NCI-H128 (cell line): ENCODE data around the gene ZNF865.
"Not testable (repeated sequence)": the region's sequence is repeated elsewhere in the genome, so short reads cannot be mapped to it uniquely, and the experiment has no call there.

ENCODE experiments used
- DNase-seq: peaks from one replicate; lab custom pipeline; 2025; ENCODE audit not compliant: unreplicated experiment; lab: John Stamatoyannopoulos, UW

ZNF865 gene

DNA sequence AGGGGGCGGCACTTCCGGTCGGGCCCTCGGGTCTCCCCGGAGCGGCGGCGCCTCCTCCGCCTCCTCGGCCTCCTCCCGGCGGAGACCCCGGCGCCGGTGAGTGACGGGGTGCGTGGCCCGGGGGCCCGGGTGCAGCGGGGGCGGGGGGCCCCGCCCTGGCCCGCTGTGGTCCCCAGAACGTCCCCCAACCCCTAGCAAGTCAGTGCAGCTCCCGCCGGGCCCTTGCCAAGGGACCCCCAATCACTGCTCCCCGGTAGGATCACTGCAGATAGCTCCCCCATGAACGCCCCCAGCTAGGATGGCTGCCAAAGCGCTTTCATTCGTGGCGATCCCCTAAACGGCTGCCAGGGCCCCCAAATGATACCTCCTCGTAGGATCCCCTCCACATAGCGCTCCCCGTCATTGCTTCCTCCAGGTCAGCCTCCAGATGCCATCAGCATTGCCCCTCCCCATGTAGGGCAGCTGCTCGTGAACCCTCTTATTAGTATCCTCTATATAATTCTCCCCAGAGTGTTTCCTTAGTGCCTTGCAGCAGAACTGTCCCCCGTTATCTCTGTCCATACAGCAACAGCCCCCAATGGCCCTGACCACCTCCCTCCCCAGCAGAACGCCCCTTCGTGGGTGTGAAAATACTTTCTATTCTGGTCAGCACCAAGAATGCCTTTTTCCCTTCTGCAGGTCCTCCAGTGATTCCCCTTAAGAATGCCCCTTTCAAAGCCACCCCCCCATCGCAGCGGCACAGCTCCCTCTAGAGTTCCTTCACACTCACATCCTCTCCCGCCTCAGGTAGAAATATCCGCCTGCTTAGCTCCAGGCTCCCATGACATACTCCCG, at the start of gene ZNF865:
Gene ZNF865, plus strand, starts transcription at position 11 of the 834 bp plus-strand sequence. CDS start 7,972 bp downstream, outside the sequence.
- DNase-seq = peak; percentile 21

DNA sequence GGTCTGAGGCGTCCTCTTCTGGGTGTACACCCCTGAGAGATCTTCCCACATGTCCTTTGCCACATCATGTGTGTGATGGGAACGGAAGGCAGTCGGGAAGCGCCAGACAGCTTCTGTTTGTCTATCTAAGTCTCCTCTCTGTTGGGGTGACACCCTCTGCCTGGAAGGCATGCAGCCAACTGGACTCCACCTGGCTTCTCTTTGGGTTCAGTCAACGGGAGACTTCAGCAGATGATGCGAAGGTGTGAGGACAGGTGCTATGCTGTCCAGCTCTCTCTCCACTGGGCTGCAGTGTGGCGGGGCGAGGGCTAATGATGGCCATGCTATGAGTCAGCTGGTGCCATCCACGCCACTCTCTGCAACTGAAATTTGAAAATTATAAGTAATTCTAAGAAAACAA, 45.8 kb upstream of the ZNF865 start:
- no peak for DNase-seq

DNA sequence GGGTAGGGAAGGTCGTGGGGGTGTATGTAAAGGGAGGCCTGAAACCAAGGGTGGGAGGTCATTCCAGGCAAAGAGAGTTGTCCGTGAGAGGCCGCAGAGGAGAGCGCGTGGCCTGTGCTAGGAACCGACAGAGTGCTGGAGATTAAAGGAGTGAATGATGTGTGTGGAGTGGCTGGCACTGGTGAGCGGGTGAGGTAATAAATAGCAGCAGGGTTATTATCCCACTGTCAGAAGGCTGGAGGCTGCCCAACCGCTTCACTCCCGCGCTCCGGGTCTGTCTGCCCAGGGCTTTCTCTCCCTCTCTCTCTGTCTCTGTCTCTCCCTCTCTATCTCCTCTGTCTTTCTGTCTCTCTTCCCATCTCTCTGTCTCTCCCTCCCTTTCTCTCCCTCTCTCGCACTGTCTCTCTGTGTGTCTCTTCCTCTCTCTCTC, 42.2 kb upstream of the ZNF865 start:
- no peak for DNase-seq

DNA sequence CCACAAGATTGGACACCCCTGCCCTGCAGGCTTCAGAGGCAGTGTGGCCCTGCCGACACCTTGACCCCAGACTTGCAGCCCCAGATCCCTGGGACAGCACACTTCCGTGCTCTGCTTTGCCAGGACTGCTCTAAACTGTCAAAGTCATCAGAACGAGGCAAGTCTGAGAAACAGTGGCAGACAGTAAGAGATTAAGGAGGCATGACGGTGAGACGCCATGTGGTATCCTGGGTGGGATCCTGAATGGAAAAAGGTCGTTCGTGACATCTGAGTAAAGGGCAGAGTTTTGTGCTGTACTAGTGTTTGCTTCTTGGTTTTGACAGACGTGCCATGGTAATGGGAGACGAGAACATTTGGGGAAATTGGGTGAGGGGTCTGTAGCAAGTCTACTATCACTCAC, 38.6 kb upstream of the ZNF865 start:
- no peak for DNase-seq

DNA sequence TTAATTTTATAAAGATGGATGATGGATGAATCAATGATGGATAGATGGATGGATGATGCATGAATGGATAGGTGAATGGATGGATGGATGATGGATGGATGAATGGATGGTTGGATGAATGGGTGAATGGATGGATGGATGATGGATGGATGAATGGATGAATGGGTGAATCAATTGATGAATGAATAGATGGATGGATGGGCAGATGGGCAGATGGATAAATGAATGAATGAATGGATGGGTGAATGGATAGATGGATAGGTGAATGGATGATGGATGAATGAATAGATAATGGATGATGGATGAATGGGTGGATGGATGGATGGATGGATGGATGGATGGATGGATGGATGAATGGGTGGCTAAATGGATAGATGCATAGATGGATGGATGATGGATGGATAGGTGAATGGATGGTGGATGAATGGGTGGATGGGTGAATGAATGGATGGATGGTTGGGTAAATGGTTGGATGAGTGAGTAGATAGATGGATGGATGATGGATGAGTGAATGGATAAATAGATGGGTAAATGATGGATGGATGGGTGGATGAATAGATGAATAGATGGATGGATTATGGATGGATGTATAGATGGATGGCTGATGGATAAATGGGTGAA, 37.6 kb upstream of the ZNF865 start:
- DNase-seq = no peak

DNA sequence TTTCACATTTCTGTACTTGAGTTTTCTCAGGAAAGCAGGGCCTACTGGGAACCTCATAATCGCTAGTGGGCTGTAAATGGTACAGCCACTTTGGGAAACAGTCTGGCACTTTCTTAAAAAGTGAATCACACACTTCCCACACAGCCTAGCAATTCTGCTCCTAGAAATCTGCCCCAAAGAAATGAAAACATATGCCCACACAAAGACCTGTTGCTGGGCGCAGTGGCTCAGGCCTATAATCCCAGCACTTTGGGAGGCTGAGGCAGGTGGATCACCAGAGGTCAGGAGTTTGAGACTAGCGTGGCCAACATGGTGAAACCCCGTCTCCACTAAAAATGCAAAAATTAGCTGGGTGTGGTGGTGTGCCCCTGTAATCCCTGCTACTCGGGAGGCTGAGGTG, 36.0 kb upstream of the ZNF865 start:
- not testable (repeated sequence) for DNase-seq

DNA sequence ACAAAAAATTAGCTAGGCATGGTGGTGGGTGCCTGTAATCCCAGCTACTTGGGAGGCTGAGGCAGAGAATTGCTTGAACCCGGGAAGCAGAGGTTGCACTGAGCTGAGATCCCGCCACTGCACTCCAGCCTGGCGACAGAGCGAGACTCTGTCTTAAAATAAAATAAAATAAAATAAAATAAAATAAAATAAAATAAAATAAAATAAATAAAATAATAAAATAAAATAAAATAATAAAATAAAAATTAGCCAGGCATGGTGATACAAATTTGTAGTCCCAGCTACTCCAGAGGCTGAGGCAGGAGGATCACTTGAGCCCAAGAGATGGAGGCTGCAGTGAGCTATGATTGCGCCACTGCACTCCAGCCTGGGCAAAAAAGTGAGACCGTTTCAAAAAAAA, 31.5 kb upstream of the ZNF865 start:
- DNase-seq = not testable (repeated sequence)

DNA sequence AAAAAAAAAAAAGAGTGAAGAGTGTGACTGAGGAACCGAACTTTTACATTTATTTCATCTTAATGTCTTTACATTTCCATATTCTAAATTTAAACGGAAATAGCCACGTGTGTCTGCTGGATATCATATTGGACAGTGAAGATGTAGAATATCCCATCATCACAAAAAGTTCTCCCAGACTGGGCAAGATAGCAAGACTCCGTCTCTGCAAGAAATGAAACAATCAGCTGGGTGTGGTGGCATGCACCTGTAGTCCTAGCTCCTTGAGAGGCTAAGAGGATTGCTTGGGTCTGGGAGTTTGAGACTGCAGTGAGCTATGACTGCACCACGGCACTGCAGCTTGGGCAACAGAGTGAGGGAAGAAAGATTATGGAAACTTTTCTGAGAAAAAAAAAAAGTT, 28.7 kb upstream of the ZNF865 start:
- DNase-seq = no peak

DNA sequence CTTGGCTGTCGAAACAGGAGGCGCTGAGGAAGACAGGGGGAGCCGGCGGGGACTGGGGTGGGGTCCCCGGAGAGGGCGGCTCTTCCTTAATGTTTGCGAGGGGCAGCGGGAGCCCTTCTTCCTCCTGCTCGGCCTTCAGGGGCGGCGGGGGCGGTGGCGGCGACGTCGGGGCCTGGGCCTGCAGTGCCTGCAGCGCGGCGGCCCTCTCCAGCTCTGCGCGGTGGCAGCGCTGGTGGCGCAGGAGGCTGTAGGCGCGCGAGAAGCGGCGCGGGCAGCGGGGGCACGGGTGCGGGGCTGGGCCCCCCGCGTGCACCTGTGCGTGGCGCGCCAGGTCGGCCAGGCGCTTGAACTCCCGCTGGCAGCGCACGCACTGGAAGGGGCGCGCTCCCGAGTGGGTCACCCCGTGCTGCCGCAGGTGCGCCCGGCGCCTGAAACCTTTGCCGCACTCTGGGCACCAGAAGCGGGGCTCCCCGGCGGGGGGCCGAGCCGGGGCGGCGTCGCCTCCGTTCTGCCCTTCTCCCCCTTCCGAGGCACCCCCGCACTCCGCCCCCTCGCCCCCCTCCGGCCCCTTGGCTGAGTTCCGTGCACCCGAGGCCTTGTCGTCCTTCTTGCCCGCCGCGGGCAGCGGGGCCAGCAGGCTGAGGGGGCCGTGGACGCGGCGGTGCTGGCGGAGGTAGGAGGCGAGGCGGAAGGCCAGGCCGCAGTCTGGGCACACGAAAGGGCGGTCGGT, 27.3 kb upstream of the ZNF865 start:
- no peak for DNase-seq

DNA sequence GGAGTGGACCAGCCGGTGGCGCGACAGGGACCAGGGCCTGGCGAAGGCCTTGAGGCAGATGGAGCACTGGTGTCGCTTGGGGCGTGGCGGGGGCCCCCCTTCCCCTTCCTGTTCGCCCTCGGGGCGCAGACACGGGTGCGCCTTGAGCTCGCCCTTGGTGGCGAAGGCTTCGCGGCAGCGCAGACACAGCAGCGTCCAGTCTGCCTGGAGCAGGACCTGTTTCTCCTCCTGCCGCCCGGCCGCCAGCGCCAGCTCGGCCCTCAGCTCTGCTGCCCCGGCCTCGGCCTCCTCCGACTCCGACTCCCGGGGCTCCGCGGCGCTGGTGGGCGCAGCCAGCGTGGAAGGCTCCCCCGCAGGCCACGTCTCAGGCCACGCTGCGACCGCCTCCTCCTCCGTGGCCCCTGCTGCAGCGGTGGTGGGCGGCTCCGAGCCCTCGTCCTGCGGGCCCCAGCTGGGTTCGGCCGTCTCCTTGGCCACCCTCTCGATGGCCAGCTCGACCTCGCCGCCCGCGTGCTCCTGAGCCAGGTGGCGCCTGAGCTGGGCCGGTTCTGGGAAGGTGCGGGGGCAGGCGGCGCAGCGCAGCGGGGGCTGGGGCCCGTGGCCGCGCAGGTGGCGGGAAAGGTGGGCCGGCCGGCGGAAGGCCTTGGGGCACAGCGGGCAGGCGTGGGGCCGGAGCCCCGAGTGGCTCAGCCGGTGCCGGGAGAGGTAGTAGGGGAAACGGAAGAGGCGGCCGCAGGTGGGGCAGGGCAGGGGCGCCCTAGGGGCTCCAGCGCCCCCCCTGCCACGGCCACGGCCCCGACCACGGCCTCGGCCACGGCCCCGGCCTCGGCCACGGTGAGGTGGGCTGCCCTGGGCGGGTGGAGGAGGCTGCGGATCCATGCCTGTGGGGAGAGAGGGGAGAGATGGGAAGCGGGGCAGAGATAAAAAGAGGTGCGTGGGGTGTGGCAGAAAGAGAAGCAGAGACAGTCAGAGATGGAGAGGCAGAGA, 26.4 kb upstream of the ZNF865 start:
- no peak for DNase-seq

DNA sequence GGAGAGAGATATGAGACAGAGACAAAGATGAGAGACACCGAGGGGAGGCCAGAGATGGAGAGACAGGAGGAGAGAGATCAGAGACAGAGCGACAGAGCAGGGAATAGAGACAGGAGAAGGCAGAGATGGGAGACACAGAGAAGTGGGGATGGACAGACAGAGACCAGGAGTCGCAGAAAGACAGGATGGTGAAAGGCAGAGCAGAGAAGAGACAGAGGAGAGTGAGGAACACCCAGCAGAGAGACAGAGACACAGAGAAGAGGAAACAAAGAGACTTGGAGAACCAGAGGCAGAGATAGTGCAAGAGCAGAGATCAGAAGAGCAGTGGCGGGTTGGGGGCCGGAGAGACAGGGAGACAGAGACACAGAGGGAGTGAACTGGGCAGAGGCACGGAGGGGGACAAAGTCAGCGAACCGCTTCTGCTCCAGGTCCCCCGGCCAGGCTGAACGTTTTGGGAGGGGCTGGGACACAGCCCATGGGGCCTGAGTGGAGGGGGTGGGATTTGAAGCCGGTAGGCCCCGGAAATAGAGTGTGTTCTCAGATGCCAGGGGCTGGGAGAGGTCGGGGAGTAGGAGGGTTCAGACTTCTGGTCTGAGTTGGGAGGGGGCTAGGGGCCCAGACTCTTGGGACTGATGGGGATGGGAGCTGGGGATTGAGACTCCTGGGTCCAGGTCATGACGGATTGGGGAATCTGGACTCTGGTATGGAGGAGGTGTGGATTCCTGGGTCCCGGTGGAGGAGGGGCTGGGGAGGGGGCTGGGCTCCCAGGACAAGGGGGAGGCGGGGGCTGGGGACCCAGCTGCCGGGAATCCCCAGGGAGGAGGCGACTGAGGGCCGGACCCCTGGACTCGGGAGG, 25.5 kb upstream of the ZNF865 start:
- DNase-seq = no peak

DNA sequence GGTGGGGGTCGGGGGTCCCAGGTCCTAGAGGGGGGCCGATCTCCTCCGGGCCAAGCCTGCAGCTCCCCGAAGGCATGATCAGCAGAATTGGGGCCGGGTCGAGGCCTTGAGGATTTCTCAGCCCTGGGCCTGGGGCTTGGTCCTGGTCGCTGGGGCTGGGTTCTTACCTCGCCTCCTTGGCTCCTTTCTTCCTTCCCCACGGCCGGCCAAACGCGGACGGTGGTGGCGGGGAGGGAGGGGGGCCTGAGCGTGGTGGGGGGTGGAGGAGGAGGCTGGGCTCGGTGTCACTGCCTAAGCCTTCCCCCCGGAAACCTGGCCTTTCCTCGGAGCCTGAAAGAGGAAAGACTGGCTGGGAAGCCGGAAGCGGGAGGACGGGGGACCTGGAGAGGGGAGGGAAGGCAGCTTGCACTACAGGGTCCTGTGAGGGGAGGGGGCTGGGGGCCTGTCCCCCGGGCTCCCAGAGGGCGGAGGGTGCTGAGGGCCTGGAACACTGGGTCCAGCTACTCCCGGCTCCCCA, 24.8 kb upstream of the ZNF865 start, which contains the start of gene ZNF579:
Gene ZNF579, minus strand, starts transcription at position 221 of the 517 bp plus-strand sequence. CDS start 1,209 bp downstream, outside the sequence.
- DNase-seq = peak; percentile 83

DNA sequence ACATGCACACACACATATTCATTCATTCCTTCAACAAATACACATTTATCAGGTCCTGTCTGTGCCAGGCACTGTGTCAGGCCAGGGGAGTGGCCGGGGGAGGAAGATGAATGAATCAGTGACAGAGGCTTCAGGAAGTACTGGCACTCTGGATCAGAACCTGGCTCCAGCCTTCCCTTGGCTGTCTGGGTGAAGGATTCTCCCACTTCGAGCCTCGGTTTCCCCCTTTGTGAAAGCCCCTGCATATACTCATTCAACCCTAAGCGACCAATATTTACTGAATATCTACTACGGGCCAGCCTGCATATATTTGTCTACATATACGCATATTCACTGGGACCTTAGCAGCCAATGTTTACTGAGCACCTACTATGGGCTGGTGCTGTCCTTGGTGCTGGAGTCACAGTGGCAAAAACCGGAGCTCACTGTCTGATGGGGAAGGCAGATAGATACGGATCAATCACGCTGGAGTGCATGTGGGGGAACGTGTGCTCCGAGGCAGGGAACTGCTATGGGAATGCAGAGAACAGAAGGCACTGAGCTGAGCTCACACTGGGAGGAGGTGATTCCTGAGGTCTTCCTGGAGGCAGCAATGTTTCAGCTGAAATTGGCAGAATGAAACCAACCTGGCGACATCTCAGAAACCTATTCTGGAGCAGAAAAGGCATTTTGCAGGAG, 24.2 kb upstream of the ZNF865 start:
- DNase-seq = no peak

DNA sequence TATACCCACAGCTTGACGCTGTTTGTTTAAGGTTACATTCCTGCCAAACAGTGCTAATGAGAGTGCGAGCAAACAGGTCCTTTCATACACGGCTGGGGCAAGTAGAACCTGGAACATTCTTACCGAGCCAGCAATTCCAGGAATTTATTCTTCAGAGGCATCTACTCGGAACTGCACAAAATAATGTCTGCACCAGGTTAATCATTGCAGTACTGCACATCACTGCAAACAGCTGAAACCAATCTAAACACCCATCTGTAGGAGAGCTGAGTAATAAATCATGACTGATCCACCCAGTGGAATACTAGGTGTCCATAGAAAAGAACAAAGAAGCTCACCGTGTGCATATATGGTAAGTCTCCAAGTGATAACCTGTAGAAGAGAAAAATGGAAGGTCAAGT, 23.6 kb upstream of the ZNF865 start:
- DNase-seq = no peak

DNA sequence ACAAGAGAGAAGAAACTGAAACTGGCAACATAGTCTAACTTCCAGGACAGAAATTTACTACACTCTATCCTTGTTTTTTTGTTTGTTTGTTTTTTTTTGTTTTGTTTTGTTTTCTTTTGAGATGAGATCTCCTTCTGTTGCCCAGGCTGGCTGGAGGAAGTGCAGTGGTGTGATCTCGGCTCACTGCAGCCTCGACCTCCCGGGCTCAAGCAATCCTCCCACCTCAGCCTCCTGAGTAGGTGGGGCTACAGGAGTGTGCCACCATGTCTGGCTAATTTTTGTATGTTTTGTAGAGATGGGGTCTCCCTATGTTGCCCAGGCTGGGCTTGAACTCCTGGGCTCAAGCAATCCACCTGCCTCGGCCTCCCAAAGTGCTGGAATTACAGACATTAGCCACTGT, 23.2 kb upstream of the ZNF865 start:
- not testable (repeated sequence) for DNase-seq

DNA sequence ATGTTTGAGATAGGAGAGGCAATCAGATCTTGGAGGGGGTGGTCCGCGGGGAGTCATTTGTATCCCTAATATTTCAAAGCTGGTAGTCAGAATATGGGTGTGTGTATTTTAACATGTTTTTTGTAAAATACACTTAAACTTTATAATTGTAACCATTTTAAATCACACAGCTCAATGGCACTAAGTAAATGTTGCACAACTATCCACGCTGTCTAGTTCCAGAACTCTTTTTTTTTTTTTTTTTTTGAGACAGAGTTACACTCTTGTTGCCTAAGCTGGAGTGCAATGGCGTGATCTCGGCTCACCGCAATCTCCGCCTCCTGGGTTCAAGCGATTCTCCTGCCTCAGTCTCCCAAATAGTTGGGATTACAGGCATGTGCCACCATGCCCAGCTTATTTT, 21.6 kb upstream of the ZNF865 start:
- not testable (repeated sequence) for DNase-seq

DNA sequence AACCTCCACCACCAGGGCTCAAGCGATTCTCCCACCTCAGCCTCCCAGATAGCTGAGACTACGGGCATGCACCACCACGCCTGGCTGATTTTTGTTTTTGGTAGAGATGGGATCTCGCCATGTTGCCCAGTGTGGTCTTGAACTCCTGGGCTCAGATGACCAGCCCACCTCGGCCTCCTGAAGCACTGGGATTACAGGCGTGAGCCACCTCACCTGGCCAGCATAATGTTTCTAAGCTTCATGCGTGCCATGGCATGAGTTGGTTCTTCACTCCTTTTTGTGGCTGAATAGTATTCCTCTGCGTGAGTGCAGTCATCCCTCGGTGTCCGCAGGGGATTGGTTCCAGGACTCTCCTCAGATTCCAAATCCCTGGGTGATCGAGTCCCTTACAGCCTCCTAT, 20.6 kb upstream of the ZNF865 start:
- no peak for DNase-seq

DNA sequence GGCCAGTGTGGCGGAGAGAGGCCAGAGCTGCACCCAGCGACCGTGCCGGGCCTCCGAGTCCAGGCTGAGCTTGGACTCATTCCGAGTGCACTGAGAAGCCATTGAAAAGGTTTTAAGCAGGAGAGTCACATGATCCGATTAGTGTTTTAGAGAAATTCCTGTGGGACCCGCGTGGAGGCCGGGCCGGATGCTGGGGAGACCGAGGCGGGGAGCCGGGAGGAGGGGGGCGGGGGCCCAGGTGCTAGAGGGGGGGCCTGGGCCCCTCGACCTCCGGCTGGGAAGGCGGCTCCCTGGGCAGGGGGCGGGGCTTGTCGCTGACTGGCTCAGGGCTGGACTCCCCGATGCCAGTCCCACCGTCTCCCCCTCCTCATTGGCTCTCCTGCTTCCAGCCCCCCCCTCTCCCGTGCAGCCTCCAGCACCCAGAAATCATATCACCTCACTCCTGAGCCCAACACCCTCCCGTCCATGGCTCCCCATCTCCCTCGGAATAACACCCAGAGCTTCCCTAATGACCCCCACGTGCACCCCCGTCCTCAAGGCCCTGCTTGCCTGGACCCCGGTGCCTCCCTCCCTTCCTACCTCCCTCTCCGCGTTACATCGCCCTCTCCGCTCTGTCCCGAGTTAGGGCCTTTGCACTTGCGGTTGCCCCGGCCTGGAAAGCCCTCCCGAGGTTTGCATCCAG, 19.6 kb upstream of the ZNF865 start:
- DNase-seq = peak; percentile 61
